Astrocyte (in vitro differentiated cells and primary cell): Measurements from ENCODE around the gene SCT.

Experiments used
- CTCF ChIP-seq: IDR thresholded peaks from 2 replicates; pipeline ENCODE4 v1.5.1; 2011; ENCODE audit warnings: low read depth, mild to moderate bottlenecking, inconsistent platforms, low read length, moderate library complexity; ENCODE audit not compliant: insufficient read depth
- EZH2 ChIP-seq: IDR thresholded peaks from 2 replicates; pipeline ENCODE4 v1.6.1; 2012; ENCODE audit warnings: mild to moderate bottlenecking, low read length, inconsistent platforms; ENCODE audit not compliant: insufficient read depth

GRCh38 chr11:605286-606129, 21.5 kb downstream of the SCT start:
- TF ChIP-seq CTCF (no peak), EZH2 (no peak)
